WERI-Rb-1 (cell line): ENCODE measurements around the gene ARL15.

ENCODE experiments used
- DNase-seq: peaks from one replicate; pipeline ENCODE4 v3.0.0-alpha.2; 2020
- H3K27ac ChIP-seq: fragments of 250-450 bp; sonication (Bioruptor Pico); 2 replicates; pipeline ENCODE4 v1.5.1; 2020; ENCODE audit warnings: mild to moderate bottlenecking, moderate library complexity
- H3K27me3 ChIP-seq: fragments of 250-450 bp; sonication (Bioruptor Pico); 2 replicates; pipeline ENCODE4 v1.5.1; 2021; ENCODE audit warnings: mild to moderate bottlenecking, low read depth, moderate library complexity; ENCODE audit not compliant: insufficient read depth, severe bottlenecking
- H3K36me3 ChIP-seq: fragments of 250-450 bp; sonication (Bioruptor Pico); 2 replicates; pipeline ENCODE4 v1.5.1; 2020; ENCODE audit warnings: mild to moderate bottlenecking, moderate library complexity
- H3K4me3 ChIP-seq: 2 replicates; pipeline ENCODE4 v1.5.1; 2011; ENCODE audit warnings: low read depth, mild to moderate bottlenecking, control low read depth, low read length
- H3K9me3 ChIP-seq: fragments of 250-450 bp; sonication (Bioruptor Pico); 2 replicates; pipeline ENCODE4 v1.5.1; 2021; ENCODE audit warnings: mild to moderate bottlenecking, moderate library complexity; ENCODE audit not compliant: severe bottlenecking
- CTCF ChIP-seq: IDR thresholded peaks from 2 replicates; pipeline ENCODE4 v1.5.1; 2011; ENCODE audit warnings: low read depth, mild to moderate bottlenecking, control low read depth, inconsistent platforms, low read length

ARL15 gene

GRCh38 chr5:54148067-54148845 is 162.1 kb downstream of the ARL15 start:
- DNase-seq: no peak
- H3K27me3 ChIP-seq: no peaks in the 10 kb centered on the region
- no peak overlapping the region for H3K4me3 ChIP-seq
- H3K27ac ChIP-seq: no peak overlapping the region
- H3K36me3 ChIP-seq: no peaks in the 10 kb centered on the region
- no peak for TF ChIP-seq CTCF
- no peaks in the 10 kb centered on the region for H3K9me3 ChIP-seq

GRCh38 chr5:54146916-54147315 is 163.5 kb downstream of the ARL15 start:
- H3K9me3 ChIP-seq: no peaks in the 10 kb centered on the region
- no peak for DNase-seq
- H3K4me3 ChIP-seq: no peak overlapping the region
- TF ChIP-seq CTCF: no peak
- H3K36me3 ChIP-seq: no peaks in the 10 kb centered on the region
- no peaks in the 10 kb centered on the region for H3K27me3 ChIP-seq
- no peak overlapping the region for H3K27ac ChIP-seq

- Histone ChIP-seq H3K36me3 (no peaks in the 10 kb centered on the region), H3K27ac (no peak overlapping the region), H3K4me3 (no peak overlapping the region), H3K9me3 (no peaks in the 10 kb centered on the region), H3K27me3 (no peaks in the 10 kb centered on the region)
- DNase-seq: no peak
- TF ChIP-seq CTCF: no peak
Observed at GRCh38 chr5:54146390-54146789, 164.0 kb downstream of the ARL15 start.

GRCh38 chr5:54140247-54140840 is 170.0 kb downstream of the ARL15 start:
- Histone ChIP-seq H3K27me3 (no peaks in the 10 kb centered on the region), H3K27ac (no peak overlapping the region)
- DNase-seq: no peak

GRCh38 chr5:54136516-54137440 is 173.6 kb downstream of the ARL15 start:
- no peaks in the 10 kb centered on the region for H3K27me3 ChIP-seq
- TF ChIP-seq CTCF: no peak
- H3K9me3 ChIP-seq: no peaks in the 10 kb centered on the region
- no peak overlapping the region for H3K27ac ChIP-seq
- H3K36me3 ChIP-seq: no peaks in the 10 kb centered on the region
- H3K4me3 ChIP-seq: no peak overlapping the region
- no peak for DNase-seq

More at GRCh38 chr5:54140247-54140840, 170.0 kb downstream of the ARL15 start:
- no peaks in the 10 kb centered on the region for H3K9me3 ChIP-seq
- no peak for TF ChIP-seq CTCF
- H3K36me3 ChIP-seq: no peaks in the 10 kb centered on the region
- no peak overlapping the region for H3K4me3 ChIP-seq
